Keratinocyte (primary cell): ENCODE data around the gene ZNF586. TPM values are rescaled to one million over a fixed set of nuclear protein-coding genes. Genes with fewer than 3 reads are reported as not detected.
"Not testable (repeated sequence)": the region's sequence is repeated elsewhere in the genome, so short reads cannot be mapped to it uniquely, and the experiment has no call there.

Experiments used
- DNase-seq: peaks from one replicate; pipeline ENCODE4 v3.0.0-alpha.2; 2011; ENCODE audit warnings: low read depth, missing footprints, low spot score
- FAIRE-seq: peaks from 2 replicates; lab custom pipeline; 2011; peaks lifted over from hg19 to GRCh38; lab: Jason Lieb, UNC
- H2AFZ ChIP-seq: 2 replicates; pipeline ENCODE4 v1.6.0; 2012; ENCODE audit warnings: low read length, control low read depth, inconsistent platforms; ENCODE audit not compliant: control insufficient read depth
- H3K27ac ChIP-seq: 2 replicates; pipeline ENCODE4 v1.5.1; 2011; ENCODE audit warnings: low read length; ENCODE audit not compliant: control insufficient read depth, insufficient read depth
- H3K27me3 ChIP-seq: 3 replicates; pipeline ENCODE4 v1.6.0; 2011; ENCODE audit warnings: low read length; ENCODE audit not compliant: control insufficient read depth, insufficient read depth; ENCODE audit errors: extremely low read depth
- H3K36me3 ChIP-seq, 2 experiments: 2 replicates in 1 of 2; 3 replicates in 1 of 2; pipeline ENCODE4 v1.5.1; 2011; ENCODE audit warnings: low read length in 2 of 2, mild to moderate bottlenecking in 1 of 2; ENCODE audit not compliant: control insufficient read depth in 2 of 2, insufficient read depth in 2 of 2; ENCODE audit errors: extremely low read depth in 1 of 2
- H3K4me1 ChIP-seq: 3 replicates; pipeline ENCODE4 v1.5.1; 2011; ENCODE audit warnings: low read length; ENCODE audit not compliant: control insufficient read depth, insufficient read depth; ENCODE audit errors: extremely low read depth
- H3K4me2 ChIP-seq: 3 replicates; pipeline ENCODE4 v1.6.0; 2011; ENCODE audit warnings: low read depth, low read length; ENCODE audit not compliant: control insufficient read depth, insufficient read depth; ENCODE audit errors: extremely low read depth
- H3K4me3 ChIP-seq, 3 experiments: fragments of 200-600 bp in 1 of 3; sonication (generic) in 1 of 3; 2 replicates in 2 of 3; 3 replicates in 1 of 3; pipeline ENCODE4 v1.5.1; 2011 to 2016; ENCODE audit warnings: low read length in 3 of 3, mild to moderate bottlenecking in 3 of 3, control low read depth in 2 of 3, inconsistent platforms in 1 of 3, low read depth in 1 of 3, mixed read lengths in 1 of 3, mixed run types in 1 of 3, moderate library complexity in 1 of 3; ENCODE audit not compliant: control insufficient read depth in 2 of 3, insufficient read depth in 2 of 3; ENCODE audit errors: extremely low read depth in 1 of 3
- H3K79me2 ChIP-seq: 2 replicates; pipeline ENCODE4 v1.6.0; 2012; ENCODE audit warnings: low read length; ENCODE audit not compliant: control insufficient read depth, insufficient read depth
- H3K9ac ChIP-seq: 3 replicates; pipeline ENCODE4 v1.6.0; 2011; ENCODE audit warnings: low read length; ENCODE audit not compliant: control insufficient read depth, insufficient read depth; ENCODE audit errors: extremely low read depth
- H3K9me1 ChIP-seq: 3 replicates; pipeline ENCODE4 v1.6.0; 2011; ENCODE audit warnings: low read length; ENCODE audit not compliant: control insufficient read depth, insufficient read depth; ENCODE audit errors: extremely low read depth
- H3K9me3 ChIP-seq: 2 replicates; pipeline ENCODE4 v1.5.1; 2012; ENCODE audit warnings: low read depth, low read length; ENCODE audit not compliant: control insufficient read depth
- H4K20me1 ChIP-seq: 3 replicates; pipeline ENCODE4 v1.6.0; 2011; ENCODE audit warnings: low read length; ENCODE audit not compliant: control insufficient read depth, insufficient read depth; ENCODE audit errors: extremely low read depth
- CTCF ChIP-seq, 3 experiments: IDR thresholded peaks in 1 of 3; conservative IDR thresholded peaks in 1 of 3; optimal IDR thresholded peaks in 1 of 3; 2 replicates in 2 of 3; 3 replicates in 1 of 3; pipeline versions ENCODE3 to v1.5.1; 2011; ENCODE audit warnings: low read length in 3 of 3, mild to moderate bottlenecking in 3 of 3, moderate library complexity in 2 of 3, control low read depth in 1 of 3, inconsistent platforms in 1 of 3; ENCODE audit not compliant: insufficient read depth in 2 of 3; ENCODE audit errors: extremely low read depth in 1 of 3
- EZH2 ChIP-seq: IDR thresholded peaks from one replicate; pipeline ENCODE4 v1.6.1; 2012; ENCODE audit warnings: inconsistent platforms, mild to moderate bottlenecking, low read length, moderate library complexity
- dilution Hi-C: fragments of 300-500 bp; cut with MboI; formaldehyde crosslinking; loops from one replicate; pipeline ENCODE4 v1.7.0; 2020; ENCODE audit warnings: low sequenced_read_pairs; ENCODE audit not compliant: extremely low pct_ligation_motif_present
- polyA plus RNA-seq, 5 experiments: library from polyadenylated mRNA; depleted of rRNA in 3 of 5; stranded (reverse) in 3 of 5; stranded (forward) in 1 of 5; unstranded in 1 of 5; fragments of >200 nt; gene quantifications; 1 replicate in 1 of 5; 2 replicates in 3 of 5; 3 replicates in 1 of 5; pipeline versions ENCODE4 v1.2.1 to v1.2.3, GENCODE V29; 2011 to 2012; ENCODE audit warnings: missing spikeins in 2 of 5, low read depth in 1 of 5, low replicate concordance in 1 of 5

The ZNF586 gene
- polyA plus RNA-seq, 1 donor (not counting 4 experiments of a cell fraction or from before 2014, with no cell fraction given), result 9.6 TPM

GRCh38 chr19:57823155-57823554, 53.7 kb downstream of the ZNF586 start:
- H3K27me3 ChIP-seq, H3K4me2 ChIP-seq, FAIRE-seq, DNase-seq, H3K9ac ChIP-seq, H3K9me1 ChIP-seq, H2AFZ ChIP-seq, H4K20me1 ChIP-seq, H3K4me3 ChIP-seq, H3K4me1 ChIP-seq, H3K27ac ChIP-seq, H3K36me3 ChIP-seq, dilution Hi-C loops, H3K9me3 ChIP-seq: not testable (repeated sequence)
- peaks cover 84% of the 10 kb centered on the region for H3K79me2 ChIP-seq

GRCh38 chr19:57823608-57824007, 54.1 kb downstream of the ZNF586 start:
- DNase-seq, FAIRE-seq, H3K27me3 ChIP-seq, H3K4me2 ChIP-seq, H3K4me1 ChIP-seq, H3K9me1 ChIP-seq, H3K4me3 ChIP-seq, H4K20me1 ChIP-seq, H3K9ac ChIP-seq, H3K36me3 ChIP-seq, dilution Hi-C loops, H3K9me3 ChIP-seq, H2AFZ ChIP-seq, H3K27ac ChIP-seq: not testable (repeated sequence)
- H3K79me2 ChIP-seq, result peaks cover 86% of the 10 kb centered on the region

GRCh38 chr19:57825511-57825910, 56.0 kb downstream of the ZNF586 start:
- Histone ChIP-seq H3K4me2 (no peak overlapping the region), H2AFZ (no peak overlapping the region), H3K4me1 (peaks cover 11% of the 10 kb centered on the region), H3K9me3 (no peaks in the 10 kb centered on the region), H3K79me2 (peaks cover 91% of the 10 kb centered on the region), H3K27ac (no peak overlapping the region), H3K36me3 (peaks cover 1 to 8% of the 10 kb centered on the region in 2 experiments), H3K9me1 (no peaks in the 10 kb centered on the region), H4K20me1 (peaks cover 2% of the 10 kb centered on the region), H3K4me3 (no peak overlapping the region), H3K9ac (no peak overlapping the region), H3K27me3 (no peaks in the 10 kb centered on the region)
- DNase-seq (no peak), FAIRE-seq (no peak)
- TF ChIP-seq EZH2 (no peak), CTCF (optimal IDR thresholded peaks at IDR 0.05 in 1 of 3, IDR thresholded peaks at IDR 0.05 in 1 of 3, conservative IDR thresholded peaks at IDR 0.05 in 1 of 3; ENCODE audit: extremely low read depth in 1 of 3, insufficient read depth in 2 of 3, low read length in 3 of 3) (no peak)
- dilution Hi-C loops, result no loop called here
